ENCODE measurements around the gene ANKRD63. TPM values are rescaled to one million over a fixed set of nuclear protein-coding genes. Genes with fewer than 3 reads are reported as not detected.

ANKRD63 gene
- total RNA-seq, 2 donors from 2014 or later, result not detected

- Mint-ChIP-seq H3K4me3 (no peak overlapping the region), H3K9me3 (no peaks in the 10 kb centered on the region), H3K4me1 (peaks cover 4% of the 10 kb centered on the region), H3K27ac (peak overlapping the region; percentile 13), H3K36me3 (ENCODE audit: low read depth) (peaks cover 10% of the 10 kb centered on the region), H3K27me3 (ENCODE audit: insufficient read depth) (peaks cover 10% of the 10 kb centered on the region)
- no peak for DNase-seq
- H3K9ac ChIP-seq (ENCODE audit: extremely low read depth, low read length, poor library complexity, severe bottlenecking), result no peak overlapping the region
- H3K4me1 ChIP-seq (ENCODE audit: control insufficient read depth, insufficient read depth, low read length), result no peaks in the 10 kb centered on the region
- H3K4me3 ChIP-seq (ENCODE audit: low read length), result no peak overlapping the region
- peaks cover 6% of the 10 kb centered on the region for H3K27me3 ChIP-seq (ENCODE audit: control insufficient read depth, insufficient read depth, low read length, poor library complexity, severe bottlenecking)
- peak; percentile 39 for TF ChIP-seq CTCF (conservative IDR thresholded peaks at IDR 0.05)
- no peaks in the 10 kb centered on the region for H3K36me3 ChIP-seq (ENCODE audit: control insufficient read depth, insufficient read depth, low read length)
- no peak overlapping the region for H3K27ac ChIP-seq (ENCODE audit: low read depth, low read length)
- H3K9me3 ChIP-seq (ENCODE audit: control insufficient read depth, low read length), result no peaks in the 10 kb centered on the region
- WGBS, 2 experiments (ENCODE audit: insufficient coverage in 1 of 2, insufficient read length in 1 of 2), result 89 to 93% methylated on average over 9 of the region's 9 CpGs
Measured at GRCh38 chr15:40273428-40273827, 9.4 kb downstream of the ANKRD63 start.

- DNase-seq, result no peak
- peaks cover 2% of the 10 kb centered on the region for H3K27me3 Mint-ChIP-seq (ENCODE audit: insufficient read depth)
Measured at GRCh38 chr15:40272485-40273056, 10.3 kb downstream of the ANKRD63 start.

GRCh38 chr15:40271685-40272484, 11.0 kb downstream of the ANKRD63 start:
- no peak for TF ChIP-seq CTCF (conservative IDR thresholded peaks at IDR 0.05)
- no peak overlapping the region for H3K4me3 Mint-ChIP-seq
- H3K27ac Mint-ChIP-seq, result no peak overlapping the region
- Histone ChIP-seq H3K9me3 (ENCODE audit: control insufficient read depth, low read length) (no peaks in the 10 kb centered on the region), H3K4me3 (ENCODE audit: low read length) (no peak overlapping the region), H3K27me3 (ENCODE audit: control insufficient read depth, insufficient read depth, low read length, poor library complexity, severe bottlenecking) (no peaks in the 10 kb centered on the region), H3K4me1 (ENCODE audit: control insufficient read depth, insufficient read depth, low read length) (peaks cover 3% of the 10 kb centered on the region), H3K36me3 (ENCODE audit: control insufficient read depth, insufficient read depth, low read length) (no peaks in the 10 kb centered on the region), H3K27ac (ENCODE audit: low read depth, low read length) (no peak overlapping the region), H3K9ac (ENCODE audit: extremely low read depth, low read length, poor library complexity, severe bottlenecking) (no peak overlapping the region)
- peaks cover 9% of the 10 kb centered on the region for H3K4me1 Mint-ChIP-seq
- 81 to 88% methylated on average over 20 to 25 of the region's 25 CpGs for WGBS, 2 experiments (ENCODE audit: insufficient coverage in 1 of 2, insufficient read length in 1 of 2)
- peaks cover 10% of the 10 kb centered on the region for H3K36me3 Mint-ChIP-seq (ENCODE audit: low read depth)
- no peak for DNase-seq
- H3K9me3 Mint-ChIP-seq, result no peaks in the 10 kb centered on the region
- H3K27me3 Mint-ChIP-seq (ENCODE audit: insufficient read depth), result no peaks in the 10 kb centered on the region

More at GRCh38 chr15:40272485-40273056, 10.3 kb downstream of the ANKRD63 start:
- H3K9me3 ChIP-seq (ENCODE audit: control insufficient read depth, low read length), result no peaks in the 10 kb centered on the region
- 87 to 97% methylated on average over 12 to 20 of the region's 20 CpGs for WGBS, 2 experiments (ENCODE audit: insufficient coverage in 1 of 2, insufficient read length in 1 of 2)
- H3K4me3 ChIP-seq (ENCODE audit: low read length), result no peak overlapping the region
- peaks cover 10% of the 10 kb centered on the region for H3K36me3 Mint-ChIP-seq (ENCODE audit: low read depth)
- H3K27ac ChIP-seq (ENCODE audit: low read depth, low read length), result no peak overlapping the region
- no peak overlapping the region for H3K9ac ChIP-seq (ENCODE audit: extremely low read depth, low read length, poor library complexity, severe bottlenecking)
- no peaks in the 10 kb centered on the region for H3K9me3 Mint-ChIP-seq
- H3K27ac Mint-ChIP-seq, result no peak overlapping the region
- H3K27me3 ChIP-seq (ENCODE audit: control insufficient read depth, insufficient read depth, low read length, poor library complexity, severe bottlenecking), result no peaks in the 10 kb centered on the region
- H3K4me3 Mint-ChIP-seq, result no peak overlapping the region
- peaks cover 7% of the 10 kb centered on the region for H3K4me1 Mint-ChIP-seq
- peak; percentile 56 for TF ChIP-seq CTCF (conservative IDR thresholded peaks at IDR 0.05)
- H3K36me3 ChIP-seq (ENCODE audit: control insufficient read depth, insufficient read depth, low read length), result no peaks in the 10 kb centered on the region
- peaks cover 3% of the 10 kb centered on the region for H3K4me1 ChIP-seq (ENCODE audit: control insufficient read depth, insufficient read depth, low read length)
